ENCODE results near the gene GLCCI1. TPM values are rescaled to one million over a fixed set of nuclear protein-coding genes. Genes with fewer than 3 reads are reported as not detected.

Gene GLCCI1
- total RNA-seq, 4 donors from 2014 or later, result 1.9 to 15.7 (median 11.8) TPM

DNA sequence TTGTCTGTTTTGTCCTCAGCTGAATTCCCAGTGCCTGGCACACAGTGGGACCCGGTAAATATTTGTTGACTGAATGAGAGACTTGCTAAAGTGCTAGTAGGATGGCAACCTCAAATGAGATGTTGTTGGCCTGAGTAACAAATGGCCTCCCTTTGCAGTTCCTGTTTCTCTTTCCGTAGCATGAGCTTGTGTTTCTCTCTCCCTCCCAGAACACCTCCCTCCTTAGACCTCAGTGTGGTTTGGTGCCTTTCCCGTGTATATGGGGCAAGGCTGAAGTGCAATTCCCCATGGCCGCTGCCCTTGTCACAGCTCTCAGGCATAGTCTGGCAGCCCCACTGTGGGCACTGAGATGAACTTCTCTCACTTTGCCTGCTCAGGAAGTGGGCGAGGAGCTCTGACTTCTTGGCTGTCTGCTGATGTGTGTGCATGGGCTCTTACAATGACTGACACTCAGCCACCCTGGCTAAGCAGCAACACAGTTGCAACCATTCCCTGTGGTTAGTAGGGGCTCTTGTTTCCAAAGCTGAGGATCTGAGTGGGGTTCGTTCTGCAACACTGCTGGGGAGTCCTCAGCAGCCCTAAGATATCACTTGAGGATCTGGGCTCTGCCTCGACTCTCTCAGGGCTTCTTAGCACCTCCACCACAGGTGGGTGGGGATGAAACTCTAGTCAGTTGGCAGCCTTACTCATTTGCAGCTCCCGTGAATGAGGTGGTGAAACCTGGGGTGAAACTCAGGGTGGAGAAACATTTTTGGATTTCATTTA, 157.3 kb downstream of the GLCCI1 start:
- Histone ChIP-seq H3K9me3 (no peaks in the 10 kb centered on the region), H3K27ac (peak overlapping the region; percentile 20 to 60 (median 38)), H3K27me3 (no peaks in the 10 kb centered on the region), H3K36me3 (no peaks in the 10 kb centered on the region), H3K4me3 (no peak overlapping the region), H3K4me1 (no peaks in the 10 kb centered on the region)
- in situ Hi-C loops (cut with MboI; ENCODE audit: low pct_ligation_motif_present in 1 of 4, low pct_unique_long_range_greater_than_20kb in 1 of 4, low sequenced_read_pairs in 3 of 4) (no loop called here), intact Hi-C loops (cut with DNase I; ENCODE audit: low total_unique reads) (no loop called here)
- TF ChIP-seq, protein P1, sequence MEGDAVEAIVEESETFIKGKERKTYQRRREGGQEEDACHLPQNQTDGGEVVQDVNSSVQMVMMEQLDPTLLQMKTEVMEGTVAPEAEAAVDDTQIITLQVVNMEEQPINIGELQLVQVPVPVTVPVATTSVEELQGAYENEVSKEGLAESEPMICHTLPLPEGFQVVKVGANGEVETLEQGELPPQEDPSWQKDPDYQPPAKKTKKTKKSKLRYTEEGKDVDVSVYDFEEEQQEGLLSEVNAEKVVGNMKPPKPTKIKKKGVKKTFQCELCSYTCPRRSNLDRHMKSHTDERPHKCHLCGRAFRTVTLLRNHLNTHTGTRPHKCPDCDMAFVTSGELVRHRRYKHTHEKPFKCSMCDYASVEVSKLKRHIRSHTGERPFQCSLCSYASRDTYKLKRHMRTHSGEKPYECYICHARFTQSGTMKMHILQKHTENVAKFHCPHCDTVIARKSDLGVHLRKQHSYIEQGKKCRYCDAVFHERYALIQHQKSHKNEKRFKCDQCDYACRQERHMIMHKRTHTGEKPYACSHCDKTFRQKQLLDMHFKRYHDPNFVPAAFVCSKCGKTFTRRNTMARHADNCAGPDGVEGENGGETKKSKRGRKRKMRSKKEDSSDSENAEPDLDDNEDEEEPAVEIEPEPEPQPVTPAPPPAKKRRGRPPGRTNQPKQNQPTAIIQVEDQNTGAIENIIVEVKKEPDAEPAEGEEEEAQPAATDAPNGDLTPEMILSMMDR (IDR thresholded peaks at IDR 0.05), result no peak
- TF ChIP-seq EP300 (IDR thresholded peaks at IDR 0.05; ENCODE audit: low read depth) (no peak), POLR2A (IDR thresholded peaks at IDR 0.05) (no peak), POLR2AphosphoS5 (IDR thresholded peaks at IDR 0.05) (no peak)
- DNase-seq, result peak; percentile 42
- WGBS, 2 donors (ENCODE audit: low coverage in 1 of 2), result 65 to 94% methylated on average over 3 to 8 of the region's 8 CpGs

DNA sequence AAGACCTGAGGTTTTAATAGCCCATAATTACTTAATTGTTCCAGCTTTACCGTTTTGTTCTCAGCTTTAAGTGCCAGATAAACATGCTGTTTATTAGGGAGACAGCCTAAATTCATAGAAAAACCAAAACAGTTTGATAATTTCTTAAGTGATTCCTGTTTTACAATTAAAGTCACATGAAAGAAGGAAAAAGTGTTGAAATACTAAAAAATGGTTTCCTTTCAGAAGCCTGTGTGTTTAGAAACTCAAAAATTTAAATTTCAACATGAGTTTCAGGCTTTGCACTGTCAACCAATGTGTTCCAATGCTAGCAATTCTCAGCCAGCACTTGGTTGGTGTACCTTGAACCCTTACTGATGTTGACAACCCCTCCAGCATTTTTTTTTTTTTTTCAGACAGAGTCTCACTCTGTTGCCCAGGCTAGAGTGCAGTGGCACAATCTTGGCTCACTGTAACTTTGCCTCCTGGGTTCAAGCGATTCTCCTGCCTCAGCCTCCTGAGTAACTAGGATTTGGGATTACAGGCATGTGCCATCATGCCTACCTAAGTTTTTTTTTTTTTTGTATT, 158.1 kb downstream of the GLCCI1 start:
- in situ Hi-C loops (cut with MboI; ENCODE audit: low pct_ligation_motif_present in 1 of 4, low pct_unique_long_range_greater_than_20kb in 1 of 4, low sequenced_read_pairs in 3 of 4) (no loop called here), intact Hi-C loops (cut with DNase I; ENCODE audit: low total_unique reads) (no loop called here)
- Histone ChIP-seq H3K4me3 (no peak overlapping the region), H3K9me3 (no peaks in the 10 kb centered on the region), H3K27ac (no peak overlapping the region), H3K36me3 (no peaks in the 10 kb centered on the region), H3K4me1 (no peaks in the 10 kb centered on the region), H3K27me3 (no peaks in the 10 kb centered on the region)
- 79 to 80% methylated on average over 2 of the region's 2 CpGs for WGBS, 2 donors (ENCODE audit: low coverage in 1 of 2)
- TF ChIP-seq POLR2AphosphoS5 (IDR thresholded peaks at IDR 0.05) (no peak), POLR2A (IDR thresholded peaks at IDR 0.05) (no peak), EP300 (IDR thresholded peaks at IDR 0.05; ENCODE audit: low read depth) (no peak)
- TF ChIP-seq, protein P1 (IDR thresholded peaks at IDR 0.05), result no peak
- no peak for DNase-seq

DNA sequence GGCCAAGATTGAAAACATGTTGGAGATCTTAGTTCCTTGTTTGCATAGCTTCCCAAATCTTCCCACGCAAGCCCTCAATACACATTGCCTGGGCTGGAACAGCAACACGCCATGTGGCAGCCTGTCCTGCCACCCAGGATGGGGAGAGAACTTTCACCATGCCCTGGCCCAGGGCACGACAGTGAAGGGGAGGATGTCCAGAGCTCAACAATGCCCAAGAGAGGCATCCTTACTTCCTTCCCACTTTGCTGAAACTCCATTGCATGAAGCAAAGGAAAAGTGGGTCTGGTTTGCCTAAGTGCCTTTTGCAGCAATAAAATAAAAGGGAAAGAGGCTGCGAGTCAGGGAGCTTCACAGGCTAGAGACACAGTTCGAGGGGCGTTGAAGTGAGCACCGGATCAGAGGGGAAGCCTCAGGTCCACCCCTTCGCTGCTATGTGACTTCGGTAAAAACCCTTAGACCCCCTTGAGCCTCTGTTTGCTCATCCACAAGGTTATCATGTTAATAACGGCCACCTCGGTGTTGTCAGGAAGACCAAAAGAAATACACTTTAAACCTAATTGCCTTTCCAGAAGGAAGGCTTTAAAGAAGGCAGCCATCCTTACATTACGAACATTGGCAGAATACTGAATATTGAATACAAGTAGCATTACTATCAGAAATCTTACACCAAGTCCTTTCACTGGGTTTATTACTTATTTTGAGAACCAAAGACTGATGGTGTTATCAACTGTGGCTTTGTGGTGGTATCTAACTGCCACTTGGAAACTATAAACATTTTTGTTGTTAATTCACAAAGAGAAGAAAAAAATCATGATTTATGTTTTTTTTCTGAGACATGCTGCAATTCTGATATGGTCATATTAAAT, 160.1 kb downstream of the GLCCI1 start:
- H3K4me3 ChIP-seq, result no peak overlapping the region
- in situ Hi-C loops (cut with MboI; ENCODE audit: low pct_ligation_motif_present in 1 of 4, low pct_unique_long_range_greater_than_20kb in 1 of 4, low sequenced_read_pairs in 3 of 4), result no loop called here
- intact Hi-C loops (cut with DNase I; ENCODE audit: low total_unique reads), result no loop called here
- H3K4me1 ChIP-seq, result no peaks in the 10 kb centered on the region
- TF ChIP-seq EP300 (IDR thresholded peaks at IDR 0.05; ENCODE audit: low read depth) (no peak), POLR2A (IDR thresholded peaks at IDR 0.05) (no peak), POLR2AphosphoS5 (IDR thresholded peaks at IDR 0.05) (no peak)
- TF ChIP-seq, protein P1 (IDR thresholded peaks at IDR 0.05), result no peak
- peak overlapping the region in 2 of 4 donors; percentile 7 to 36 for H3K27ac ChIP-seq
- no peaks in the 10 kb centered on the region for H3K36me3 ChIP-seq
- H3K27me3 ChIP-seq, result no peaks in the 10 kb centered on the region
- no peak for DNase-seq
- no peaks in the 10 kb centered on the region for H3K9me3 ChIP-seq
- 79 to 96% methylated on average over 8 to 12 of the region's 12 CpGs for WGBS, 2 donors (ENCODE audit: low coverage in 1 of 2)

- no peaks in the 10 kb centered on the region for H3K9me3 ChIP-seq
- H3K4me1 ChIP-seq, result no peaks in the 10 kb centered on the region
- H3K4me3 ChIP-seq, result no peak overlapping the region
- intact Hi-C loops (cut with DNase I; ENCODE audit: low total_unique reads) (no loop called here), in situ Hi-C loops (cut with MboI; ENCODE audit: low pct_ligation_motif_present in 1 of 4, low pct_unique_long_range_greater_than_20kb in 1 of 4, low sequenced_read_pairs in 3 of 4) (no loop called here)
- no peak overlapping the region for H3K27ac ChIP-seq
- DNase-seq, result no peak
- H3K36me3 ChIP-seq, result no peaks in the 10 kb centered on the region
- H3K27me3 ChIP-seq, result no peaks in the 10 kb centered on the region
- TF ChIP-seq, protein P1 (IDR thresholded peaks at IDR 0.05), result no peak
- no peak for TF ChIP-seq POLR2A (IDR thresholded peaks at IDR 0.05)
- TF ChIP-seq POLR2AphosphoS5 (IDR thresholded peaks at IDR 0.05), result no peak
- no peak for TF ChIP-seq EP300 (IDR thresholded peaks at IDR 0.05; ENCODE audit: low read depth)
- WGBS, 2 donors (ENCODE audit: low coverage in 1 of 2), result 64 to 72% methylated on average over 1 of the region's 1 CpG
Measured at GRCh38 chr7:8129318-8129659, 160.7 kb downstream of the GLCCI1 start.

All from transverse colon (tissue), 4 donors.